HG03025 (cell line): ENCODE measurements around the gene PCDH9.

Experiments
- ATAC-seq: cut with Tn5 transposase; IDR thresholded peaks from one replicate; pipeline ENCODE4 v1.9.1; 2021; ENCODE audit warnings: mild to moderate bottlenecking, moderate library complexity; ENCODE audit not compliant: unreplicated experiment, low FRiP score

PCDH9 gene

GRCh38 chr13:67091603-67092002 is 138.5 kb downstream of the PCDH9 start:
- no peak for ATAC-seq

- no peak for ATAC-seq
Measured at GRCh38 chr13:67090856-67091255, 139.3 kb downstream of the PCDH9 start.

- ATAC-seq, result no peak
Measured at GRCh38 chr13:67087527-67087926, 142.6 kb downstream of the PCDH9 start.

- no peak for ATAC-seq
Measured at GRCh38 chr13:67086260-67086659, 143.9 kb downstream of the PCDH9 start.

GRCh38 chr13:67084066-67084465 is 146.1 kb downstream of the PCDH9 start:
- no peak for ATAC-seq

GRCh38 chr13:67083519-67083918 is 146.6 kb downstream of the PCDH9 start:
- no peak for ATAC-seq

- no peak for ATAC-seq
Measured at GRCh38 chr13:67080351-67080750, 149.8 kb downstream of the PCDH9 start.

- ATAC-seq, result no peak
Measured at GRCh38 chr13:67078062-67078461, 152.1 kb downstream of the PCDH9 start.

GRCh38 chr13:67077132-67077531 is 153.0 kb downstream of the PCDH9 start:
- ATAC-seq, result no peak

- no peak for ATAC-seq
Measured at GRCh38 chr13:67076378-67076777, 153.8 kb downstream of the PCDH9 start.

GRCh38 chr13:67075239-67075638 is 154.9 kb downstream of the PCDH9 start:
- ATAC-seq, result no peak

GRCh38 chr13:67071918-67072598 is 158.1 kb downstream of the PCDH9 start:
- ATAC-seq, result no peak

- ATAC-seq, result no peak
Measured at GRCh38 chr13:67070306-67070705, 159.8 kb downstream of the PCDH9 start.

- ATAC-seq, result no peak
Measured at GRCh38 chr13:67069117-67069767, 160.9 kb downstream of the PCDH9 start.

- no peak for ATAC-seq
Measured at GRCh38 chr13:67064920-67065319, 165.2 kb downstream of the PCDH9 start.

GRCh38 chr13:67063036-67063435 is 167.1 kb downstream of the PCDH9 start:
- ATAC-seq, result no peak

GRCh38 chr13:67062160-67062559 is 168.0 kb downstream of the PCDH9 start:
- no peak for ATAC-seq

- ATAC-seq, result no peak
Measured at GRCh38 chr13:67061750-67062149, 168.4 kb downstream of the PCDH9 start.

- no peak for ATAC-seq
Measured at GRCh38 chr13:67052550-67053490, 177.3 kb downstream of the PCDH9 start.

- no peak for ATAC-seq
Measured at GRCh38 chr13:67049744-67050143, 180.4 kb downstream of the PCDH9 start.

GRCh38 chr13:67048821-67049150 is 181.3 kb downstream of the PCDH9 start:
- no peak for ATAC-seq
